Coronary artery (tissue), 2 donors: ENCODE results near the gene SMARCA2.

ENCODE experiments used
- DNase-seq: peaks from one replicate; pipeline ENCODE4 v3.0.0-alpha.2; 2017; ENCODE audit warnings: low spot score
- H3K27ac ChIP-seq, 2 donors: fragments of 200-600 bp; sonication (generic); one replicate each; pipeline ENCODE4 v1.5.1; 2016 to 2019
- H3K4me3 ChIP-seq: fragments of 200-600 bp; sonication (generic); 2 replicates; pipeline ENCODE4 v1.5.1; 2016; ENCODE audit warnings: mild to moderate bottlenecking, moderate library complexity
- CTCF ChIP-seq: fragments of 200-600 bp; sonication (generic); IDR thresholded peaks from one replicate; pipeline ENCODE4 v1.5.1; 2019; ENCODE audit warnings: antibody characterized with exemption

Gene SMARCA2

GRCh38 chr9:2234371-2234893 is 219.3 kb downstream of the SMARCA2 start:
- H3K27ac ChIP-seq: no peak overlapping the region
- no peak overlapping the region for H3K4me3 ChIP-seq
- DNase-seq: no peak
- no peak for TF ChIP-seq CTCF

- DNase-seq: no peak
- H3K4me3 ChIP-seq: no peak overlapping the region
- TF ChIP-seq CTCF: no peak
- H3K27ac ChIP-seq: no peak overlapping the region
Measured at GRCh38 chr9:2235623-2236022, 220.5 kb downstream of the SMARCA2 start.

GRCh38 chr9:2236850-2237249 is 221.7 kb downstream of the SMARCA2 start:
- Histone ChIP-seq H3K4me3 (no peak overlapping the region), H3K27ac (no peak overlapping the region)
- no peak for DNase-seq
- no peak for TF ChIP-seq CTCF

- H3K27ac ChIP-seq: no peak overlapping the region
- DNase-seq: peak; percentile 76
- H3K4me3 ChIP-seq: peak overlapping the region; percentile 70
- no peak for TF ChIP-seq CTCF
Measured at GRCh38 chr9:2241461-2241835, 226.3 kb downstream of the SMARCA2 start.

GRCh38 chr9:2241836-2242741 is 226.9 kb downstream of the SMARCA2 start:
- peak overlapping the region; percentile 5 to 49 for H3K27ac ChIP-seq
- peak overlapping the region; percentile 70 for H3K4me3 ChIP-seq
- peak; percentile 81 for DNase-seq
- no peak for TF ChIP-seq CTCF

- no peak for TF ChIP-seq CTCF
- Histone ChIP-seq H3K4me3 (peak overlapping the region; percentile 70), H3K27ac (no peak overlapping the region)
- DNase-seq: no peak
Measured at GRCh38 chr9:2242831-2243330, 227.7 kb downstream of the SMARCA2 start.
